Measurements from ENCODE around the gene NOTCH2.

DNA sequence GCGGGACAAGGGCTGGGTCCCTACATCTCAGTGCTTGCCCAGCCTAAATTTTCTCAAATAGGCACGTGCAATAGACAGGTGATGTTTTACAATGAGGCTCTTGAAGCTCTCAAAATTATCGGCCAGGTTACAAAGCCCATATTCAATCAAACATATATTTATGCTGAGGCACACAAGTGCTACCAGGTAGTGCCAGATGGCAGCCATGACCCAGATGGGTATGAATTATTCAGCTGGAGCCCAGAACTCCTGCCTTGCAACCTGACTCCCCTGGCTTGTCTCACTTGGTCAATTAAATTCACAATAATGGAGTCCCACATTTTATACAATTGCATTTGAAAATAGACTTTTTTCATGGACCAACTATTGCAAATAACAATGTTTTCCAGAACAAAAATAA is 160.8 kb downstream of the NOTCH2 start:
- TF ChIP-seq POLR2A (IDR thresholded peaks at IDR 0.05) (no peak), EP300 (IDR thresholded peaks at IDR 0.05) (no peak), POLR2AphosphoS5 (IDR thresholded peaks at IDR 0.05) (no peak)
- TF ChIP-seq, protein P1, sequence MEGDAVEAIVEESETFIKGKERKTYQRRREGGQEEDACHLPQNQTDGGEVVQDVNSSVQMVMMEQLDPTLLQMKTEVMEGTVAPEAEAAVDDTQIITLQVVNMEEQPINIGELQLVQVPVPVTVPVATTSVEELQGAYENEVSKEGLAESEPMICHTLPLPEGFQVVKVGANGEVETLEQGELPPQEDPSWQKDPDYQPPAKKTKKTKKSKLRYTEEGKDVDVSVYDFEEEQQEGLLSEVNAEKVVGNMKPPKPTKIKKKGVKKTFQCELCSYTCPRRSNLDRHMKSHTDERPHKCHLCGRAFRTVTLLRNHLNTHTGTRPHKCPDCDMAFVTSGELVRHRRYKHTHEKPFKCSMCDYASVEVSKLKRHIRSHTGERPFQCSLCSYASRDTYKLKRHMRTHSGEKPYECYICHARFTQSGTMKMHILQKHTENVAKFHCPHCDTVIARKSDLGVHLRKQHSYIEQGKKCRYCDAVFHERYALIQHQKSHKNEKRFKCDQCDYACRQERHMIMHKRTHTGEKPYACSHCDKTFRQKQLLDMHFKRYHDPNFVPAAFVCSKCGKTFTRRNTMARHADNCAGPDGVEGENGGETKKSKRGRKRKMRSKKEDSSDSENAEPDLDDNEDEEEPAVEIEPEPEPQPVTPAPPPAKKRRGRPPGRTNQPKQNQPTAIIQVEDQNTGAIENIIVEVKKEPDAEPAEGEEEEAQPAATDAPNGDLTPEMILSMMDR (IDR thresholded peaks at IDR 0.05) = no peak
